Measurements from ENCODE around the gene SULT4A1.

Gene SULT4A1

GRCh38 chr22:43823353-43823908, 38.9 kb downstream of the SULT4A1 start:
- CTCF ChIA-PET = no interaction called here
- TF ChIP-seq ELF4 (IDR thresholded peaks at IDR 0.05) (no peak), LEF1 (IDR thresholded peaks at IDR 0.05; ENCODE audit: borderline replicate concordance) (no peak), TARDBP (IDR thresholded peaks at IDR 0.05) (no peak), FOXK2 (IDR thresholded peaks at IDR 0.05) (no peak), SUZ12 (IDR thresholded peaks at IDR 0.05) (no peak), NFRKB (IDR thresholded peaks at IDR 0.05) (no peak), L3MBTL2 (conservative IDR thresholded peaks at IDR 0.05) (no peak), HDGF (IDR thresholded peaks at IDR 0.05; ENCODE audit: borderline replicate concordance) (no peak), CTBP1 (IDR thresholded peaks at IDR 0.05; ENCODE audit: borderline replicate concordance) (no peak)
- POLR2A ChIA-PET = no interaction called here
- no peak for DNase-seq (ENCODE audit: extremely low spot score)

GRCh38 chr22:43821606-43822425, 40.5 kb downstream of the SULT4A1 start:
- DNase-seq (ENCODE audit: extremely low spot score) = no peak
- ChIA-PET POLR2A (interaction anchor here (2.2 kb wide), 1 partner anchor 10 kb away, joined by 9 read pairs; the partner anchor contains the start of gene EFCAB6), CTCF (no interaction called here)
- TF ChIP-seq LEF1 (IDR thresholded peaks at IDR 0.05; ENCODE audit: borderline replicate concordance) (no peak), HDGF (IDR thresholded peaks at IDR 0.05; ENCODE audit: borderline replicate concordance) (no peak), L3MBTL2 (conservative IDR thresholded peaks at IDR 0.05) (no peak), FOXA1 (IDR thresholded peaks at IDR 0.05) (no peak), TARDBP (IDR thresholded peaks at IDR 0.05) (no peak), FOXM1 (IDR thresholded peaks at IDR 0.05; ENCODE audit: borderline replicate concordance) (no peak), ARNT (IDR thresholded peaks at IDR 0.05) (no peak), SUZ12 (IDR thresholded peaks at IDR 0.05) (no peak), NFRKB (IDR thresholded peaks at IDR 0.05) (no peak), BHLHE40 (IDR thresholded peaks at IDR 0.05; ENCODE audit: borderline replicate concordance) (no peak), PKNOX1 (IDR thresholded peaks at IDR 0.05) (no peak)

- ChIA-PET POLR2A (interaction anchor here (2.2 kb wide), 1 partner anchor 9 kb away, joined by 9 read pairs; the partner anchor contains the start of gene EFCAB6), CTCF (no interaction called here)
- no peak for DNase-seq (ENCODE audit: extremely low spot score)
- no peak for TF ChIP-seq SUZ12 (IDR thresholded peaks at IDR 0.05)
- no peak for TF ChIP-seq BHLHE40 (IDR thresholded peaks at IDR 0.05; ENCODE audit: borderline replicate concordance)
- no peak for TF ChIP-seq FOXA1 (IDR thresholded peaks at IDR 0.05)
- no peak for TF ChIP-seq LEF1 (IDR thresholded peaks at IDR 0.05; ENCODE audit: borderline replicate concordance)
- no peak for TF ChIP-seq SP1 (IDR thresholded peaks at IDR 0.05)
Observed at GRCh38 chr22:43820651-43821305, 41.5 kb downstream of the SULT4A1 start.

GRCh38 chr22:43819931-43820640, 42.2 kb downstream of the SULT4A1 start:
- DNase-seq (ENCODE audit: extremely low spot score) = no peak
- POLR2A ChIA-PET = no interaction called here

GRCh38 chr22:43819421-43819921, 42.8 kb downstream of the SULT4A1 start:
- TF ChIP-seq ELF4 (IDR thresholded peaks at IDR 0.05) (no peak), PKNOX1 (IDR thresholded peaks at IDR 0.05) (no peak), HDGF (IDR thresholded peaks at IDR 0.05; ENCODE audit: borderline replicate concordance) (no peak), BHLHE40 (IDR thresholded peaks at IDR 0.05; ENCODE audit: borderline replicate concordance) (no peak), ARNT (IDR thresholded peaks at IDR 0.05) (no peak), FOXM1 (IDR thresholded peaks at IDR 0.05; ENCODE audit: borderline replicate concordance) (no peak), ZNF384 (IDR thresholded peaks at IDR 0.05) (no peak)
- no peak for DNase-seq (ENCODE audit: extremely low spot score)
- ChIA-PET POLR2A (no interaction called here), CTCF (no interaction called here)

More at GRCh38 chr22:43819931-43820640, 42.2 kb downstream of the SULT4A1 start:
- CTCF ChIA-PET = no interaction called here
- no peak for TF ChIP-seq L3MBTL2 (conservative IDR thresholded peaks at IDR 0.05)
- TF ChIP-seq SUZ12 (IDR thresholded peaks at IDR 0.05) = no peak
- no peak for TF ChIP-seq ARNT (IDR thresholded peaks at IDR 0.05)
- TF ChIP-seq LEF1 (IDR thresholded peaks at IDR 0.05; ENCODE audit: borderline replicate concordance) = no peak
- no peak for TF ChIP-seq CTBP1 (IDR thresholded peaks at IDR 0.05; ENCODE audit: borderline replicate concordance)
- TF ChIP-seq SP1 (IDR thresholded peaks at IDR 0.05) = no peak
- no peak for TF ChIP-seq TARDBP (IDR thresholded peaks at IDR 0.05)
- TF ChIP-seq FOXK2 (IDR thresholded peaks at IDR 0.05) = no peak
- TF ChIP-seq BHLHE40 (IDR thresholded peaks at IDR 0.05; ENCODE audit: borderline replicate concordance) = no peak
- no peak for TF ChIP-seq PKNOX1 (IDR thresholded peaks at IDR 0.05)
- no peak for TF ChIP-seq HDGF (IDR thresholded peaks at IDR 0.05; ENCODE audit: borderline replicate concordance)
- no peak for TF ChIP-seq ELF4 (IDR thresholded peaks at IDR 0.05)
- no peak for TF ChIP-seq ZNF384 (IDR thresholded peaks at IDR 0.05)
- TF ChIP-seq FOXA1 (IDR thresholded peaks at IDR 0.05) = no peak
- no peak for TF ChIP-seq NFRKB (IDR thresholded peaks at IDR 0.05)

Measured in HEK293T (cell line).